Activated naive CD8-positive, alpha-beta T cell treated with anti-CD3 and anti-CD28 coated beads for 36 hours (primary cell): ENCODE measurements around the gene LEMD3. TPM values are rescaled to one million over a fixed set of nuclear protein-coding genes. Genes with fewer than 3 reads are reported as not detected.
A peak's percentile ranks its signal among the peaks of the same experiment; 100 is the strongest.

ENCODE experiments used
- DNase-seq: peaks from one replicate; pipeline ENCODE4 v3.0.0; 2021
- H3K27ac Mint-ChIP-seq: one replicate; pipeline ENCODE4 v1.8.0; 2022; ENCODE audit warnings: mild to moderate bottlenecking, moderate library complexity, mixed read lengths
- H3K27me3 Mint-ChIP-seq: one replicate; pipeline ENCODE4 v1.8.0; 2022; ENCODE audit warnings: mild to moderate bottlenecking, mixed read lengths
- H3K36me3 Mint-ChIP-seq: one replicate; pipeline ENCODE4 v1.8.0; 2021; ENCODE audit warnings: mild to moderate bottlenecking, mixed read lengths
- H3K4me1 Mint-ChIP-seq: one replicate; pipeline ENCODE4 v1.8.0; 2021; ENCODE audit warnings: mixed read lengths
- H3K4me3 Mint-ChIP-seq: one replicate; pipeline ENCODE4 v1.8.0; 2022; ENCODE audit warnings: mild to moderate bottlenecking, moderate library complexity, mixed read lengths
- H3K9me3 Mint-ChIP-seq: one replicate; pipeline ENCODE4 v1.8.0; 2022; ENCODE audit warnings: mixed read lengths
- total RNA-seq, 2 experiments: library from RNA; stranded (reverse); gene quantifications; one replicate each; pipeline ENCODE4 v1.2.3, GENCODE V29; 2021

The LEMD3 gene
- total RNA-seq: 10 to 100 TPM; 21.2 to 21.3 TPM

DNA sequence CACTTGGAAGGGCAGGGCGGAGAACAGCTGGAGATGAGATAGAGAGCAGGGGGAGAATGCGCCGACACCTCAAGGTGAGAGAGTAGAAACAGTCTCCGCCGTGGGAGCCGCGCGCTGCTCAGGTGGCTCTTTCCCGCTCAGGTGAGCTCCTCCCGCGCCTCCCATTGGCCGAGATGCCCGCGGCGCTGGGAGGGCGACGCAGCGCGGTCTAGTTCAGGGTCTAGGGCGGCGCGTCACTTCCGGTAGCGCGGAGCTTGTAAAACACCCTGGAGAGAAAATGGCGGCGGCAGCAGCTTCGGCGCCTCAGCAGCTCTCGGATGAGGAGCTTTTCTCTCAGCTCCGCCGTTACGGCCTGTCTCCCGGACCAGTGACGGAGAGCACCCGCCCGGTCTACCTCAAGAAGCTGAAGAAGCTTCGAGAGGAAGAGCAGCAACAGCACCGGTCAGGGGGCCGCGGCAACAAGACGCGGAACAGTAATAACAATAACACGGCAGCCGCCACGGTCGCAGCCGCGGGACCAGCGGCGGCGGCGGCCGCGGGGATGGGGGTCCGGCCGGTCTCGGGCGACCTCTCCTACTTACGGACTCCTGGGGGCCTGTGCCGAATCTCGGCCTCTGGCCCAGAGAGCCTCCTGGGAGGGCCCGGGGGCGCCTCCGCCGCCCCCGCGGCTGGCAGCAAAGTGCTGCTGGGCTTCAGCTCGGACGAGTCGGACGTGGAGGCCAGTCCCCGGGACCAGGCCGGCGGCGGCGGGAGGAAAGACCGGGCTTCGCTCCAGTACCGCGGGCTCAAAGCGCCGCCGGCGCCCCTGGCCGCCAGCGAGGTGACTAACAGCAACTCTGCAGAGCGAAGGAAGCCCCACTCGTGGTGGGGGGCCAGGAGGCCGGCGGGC is at the start of gene LEMD3:
LEMD3 (plus strand) TSS at position 264 of the 889 bp plus-strand sequence; CDS start at position 278, 14 bp downstream.
- DNase-seq: peak; percentile 93
- Mint-ChIP-seq H3K36me3 (peaks cover 22% of the 10 kb centered on the region), H3K4me3 (peak within 1 kb of the TSS; percentile 91), H3K27ac (peak within 1 kb of the TSS; percentile 94), H3K4me1 (peaks cover 30% of the 10 kb centered on the region), H3K27me3 (no peaks in the 10 kb centered on the region), H3K9me3 (no peaks in the 10 kb centered on the region)

DNA sequence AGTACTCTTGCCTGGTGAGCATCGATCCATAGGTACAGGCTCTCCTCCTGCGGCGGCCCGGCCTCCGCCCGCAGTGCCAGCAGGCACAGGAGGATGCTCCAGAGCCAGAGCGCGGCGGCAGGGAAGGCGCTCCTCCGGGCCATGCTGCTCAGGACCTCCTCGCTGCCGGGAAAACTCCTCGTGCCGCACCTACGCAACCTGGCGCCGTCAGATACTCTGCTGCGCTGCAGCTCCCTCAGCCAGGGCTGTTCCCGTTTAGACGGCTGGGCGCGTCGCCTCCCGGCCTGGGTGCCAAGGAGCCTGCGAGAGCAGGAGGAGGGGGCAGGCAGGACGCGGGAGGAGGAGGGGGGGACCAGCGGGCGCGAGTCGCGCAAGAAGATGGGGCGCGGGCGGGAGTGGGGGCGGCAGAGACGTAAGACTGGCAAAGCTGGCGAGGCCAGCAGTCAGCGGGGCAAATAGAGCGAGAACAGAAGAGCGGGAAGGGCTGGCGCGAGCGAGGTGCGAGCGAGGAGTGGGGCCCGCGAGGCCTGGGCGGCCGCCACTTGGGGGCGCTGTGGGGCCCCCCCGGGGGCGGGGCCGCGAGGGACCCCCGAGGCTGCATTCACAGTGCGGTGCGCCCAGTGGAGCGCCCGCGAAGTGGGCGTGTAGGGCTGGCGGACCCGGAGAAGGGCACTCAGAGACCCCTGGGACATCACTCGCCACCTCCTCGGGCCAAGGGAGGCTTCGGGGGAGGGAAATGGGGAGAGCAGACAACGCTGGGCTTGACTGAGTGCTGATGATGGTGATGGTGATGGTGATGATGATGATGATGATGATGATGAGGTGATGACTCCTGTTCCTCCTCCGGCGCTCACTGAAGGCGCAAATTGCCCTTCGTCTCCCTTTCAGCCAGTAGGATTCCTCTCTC is 48.1 kb upstream of the LEMD3 start, which contains the start of gene WIF1:
WIF1 (minus strand) TSS at position 257 of the 907 bp plus-strand sequence; CDS start at position 143, 114 bp downstream.
- H3K4me3 Mint-ChIP-seq: peak within 1 kb of the TSS; percentile 42
- H3K27me3 Mint-ChIP-seq: peaks cover 62% of the 10 kb centered on the region

DNA sequence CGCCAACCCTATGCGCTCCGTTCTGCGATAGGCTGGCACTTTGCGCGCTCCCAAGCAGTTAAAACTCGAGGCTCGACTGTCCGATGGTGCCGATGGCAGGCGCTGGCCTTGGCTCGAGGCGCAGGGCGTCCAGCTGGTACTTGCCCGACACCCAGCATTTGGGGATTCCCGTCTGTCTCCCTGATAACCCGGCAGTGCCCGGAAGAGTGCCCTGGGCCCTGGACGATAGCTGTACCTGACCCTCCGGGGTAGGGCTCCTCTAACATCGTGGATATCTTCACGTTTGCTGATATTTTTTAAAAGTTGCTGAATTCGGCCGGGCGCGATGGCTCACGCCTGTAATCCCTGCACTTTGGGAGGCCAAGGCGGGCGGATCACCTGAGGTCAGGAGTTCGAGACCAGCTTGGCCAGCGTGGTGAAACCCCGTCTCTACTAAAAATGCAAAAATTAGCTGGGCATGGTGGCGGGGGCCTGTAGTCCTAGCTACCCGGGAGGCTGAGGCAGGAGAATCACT is 47.4 kb upstream of the LEMD3 start:
- no peak overlapping the region for H3K27ac Mint-ChIP-seq
- peaks cover 4% of the 10 kb centered on the region for H3K4me1 Mint-ChIP-seq
- DNase-seq: no peak
- no peaks in the 10 kb centered on the region for H3K36me3 Mint-ChIP-seq
- peak overlapping the region; percentile 23 for H3K4me3 Mint-ChIP-seq
- H3K9me3 Mint-ChIP-seq: no peaks in the 10 kb centered on the region
- peaks cover 55% of the 10 kb centered on the region for H3K27me3 Mint-ChIP-seq

More for the DNA sequence above, 48.1 kb upstream of the LEMD3 start, which contains the start of gene WIF1:
- Mint-ChIP-seq H3K27ac (no peak within 1 kb of the TSS), H3K4me1 (peaks cover 4% of the 10 kb centered on the region), H3K9me3 (no peaks in the 10 kb centered on the region), H3K36me3 (no peaks in the 10 kb centered on the region)
- DNase-seq: peak; percentile 48

DNA sequence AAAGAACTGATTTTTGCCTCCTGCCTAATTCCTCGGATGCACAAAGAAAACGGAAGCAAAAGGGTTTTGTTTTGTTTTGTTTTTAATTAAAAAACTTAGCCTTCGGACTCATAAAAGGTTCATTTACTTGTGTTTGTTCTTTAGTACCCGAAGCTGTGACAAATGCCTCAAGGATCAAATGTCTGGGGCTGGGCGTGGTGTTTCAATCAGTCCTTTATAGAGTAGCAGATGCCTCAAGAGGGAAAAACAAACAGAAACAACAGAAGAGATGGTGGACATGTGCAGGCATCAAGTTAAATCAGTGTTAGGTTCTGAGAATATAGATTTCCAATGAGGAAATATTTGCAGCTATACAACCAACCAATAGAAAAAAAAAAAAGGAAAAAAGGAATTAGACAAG is 46.7 kb upstream of the LEMD3 start:
- Mint-ChIP-seq H3K4me1 (peaks cover 4% of the 10 kb centered on the region), H3K4me3 (no peak overlapping the region), H3K27ac (no peak overlapping the region), H3K27me3 (peaks cover 52% of the 10 kb centered on the region), H3K36me3 (no peaks in the 10 kb centered on the region), H3K9me3 (no peaks in the 10 kb centered on the region)
- no peak for DNase-seq

DNA sequence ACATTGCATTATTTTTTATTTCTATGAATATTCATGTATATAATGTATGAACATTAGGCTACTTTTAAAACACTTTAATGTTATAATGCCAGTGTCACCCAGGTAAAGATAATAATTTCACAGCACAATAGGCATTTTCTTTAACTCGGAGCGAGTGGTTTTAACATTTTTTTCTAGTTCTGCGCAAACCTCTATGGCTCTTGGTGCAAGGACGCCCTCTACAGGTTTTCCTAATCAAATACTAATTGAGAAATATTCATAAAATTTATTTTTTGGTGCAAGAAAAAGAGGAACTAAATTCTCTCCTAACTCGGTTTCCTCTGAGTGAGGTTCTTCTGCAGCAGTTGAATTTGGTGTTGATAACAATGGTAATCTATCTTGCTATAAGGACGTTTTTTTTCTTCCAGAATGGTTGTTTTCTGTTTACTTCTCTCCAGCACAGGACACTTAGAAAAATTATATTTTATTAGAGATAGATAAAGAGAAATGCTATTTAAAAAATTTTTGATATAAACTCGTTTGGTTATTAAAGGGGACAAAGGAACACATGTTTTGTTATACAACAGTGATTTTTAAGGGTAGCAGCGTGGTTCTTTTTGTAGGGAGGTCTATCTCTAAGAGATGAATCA is 45.8 kb upstream of the LEMD3 start:
- Mint-ChIP-seq H3K27me3 (peaks cover 49% of the 10 kb centered on the region), H3K9me3 (no peaks in the 10 kb centered on the region), H3K27ac (no peak overlapping the region), H3K36me3 (no peaks in the 10 kb centered on the region), H3K4me1 (peaks cover 4% of the 10 kb centered on the region), H3K4me3 (no peak overlapping the region)
- DNase-seq: no peak

DNA sequence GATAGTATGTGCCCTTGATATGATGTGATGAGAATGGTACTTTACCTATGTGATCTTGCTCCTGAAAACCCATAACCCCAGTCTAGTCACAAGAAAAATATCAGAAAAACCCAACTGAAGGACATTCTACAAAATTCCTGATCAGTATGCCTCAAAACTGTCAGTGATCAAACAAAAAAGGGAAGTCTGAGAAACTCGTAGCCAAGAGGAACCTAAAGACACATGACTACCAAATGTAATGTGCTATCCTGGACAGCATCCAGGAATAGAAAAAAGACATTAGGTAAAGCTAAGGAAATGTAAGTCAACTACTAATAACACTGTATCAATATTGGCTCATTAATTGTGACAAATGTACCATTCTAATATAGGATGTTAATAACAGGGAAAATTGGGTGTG is 44.1 kb upstream of the LEMD3 start:
- no peak overlapping the region for H3K4me3 Mint-ChIP-seq
- no peaks in the 10 kb centered on the region for H3K36me3 Mint-ChIP-seq
- no peak overlapping the region for H3K27ac Mint-ChIP-seq
- H3K4me1 Mint-ChIP-seq: peaks cover 4% of the 10 kb centered on the region
- H3K27me3 Mint-ChIP-seq: peaks cover 44% of the 10 kb centered on the region
- no peak for DNase-seq
- no peaks in the 10 kb centered on the region for H3K9me3 Mint-ChIP-seq

DNA sequence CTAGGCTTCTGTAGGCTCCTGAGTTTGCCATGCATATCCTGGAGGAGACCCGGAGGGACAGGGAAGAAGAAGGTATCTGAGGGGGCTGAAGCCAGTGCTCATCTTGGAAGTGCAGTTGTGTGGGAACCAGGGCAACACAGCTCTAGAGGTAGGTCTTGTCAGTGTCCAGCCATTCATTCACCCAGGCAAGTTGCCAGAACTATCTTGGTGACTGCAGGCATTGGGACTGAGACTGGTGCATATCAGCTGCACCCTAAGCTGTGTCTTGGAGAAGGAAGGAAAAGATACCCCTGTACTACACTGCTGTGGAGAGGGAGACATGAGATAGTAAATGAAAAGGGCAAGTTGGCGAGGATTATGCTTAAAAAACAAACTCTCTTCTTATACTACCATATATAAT is 43.4 kb upstream of the LEMD3 start:
- DNase-seq: no peak
- Mint-ChIP-seq H3K4me1 (peaks cover 4% of the 10 kb centered on the region), H3K27me3 (peaks cover 37% of the 10 kb centered on the region), H3K9me3 (no peaks in the 10 kb centered on the region), H3K36me3 (no peaks in the 10 kb centered on the region), H3K4me3 (no peak overlapping the region), H3K27ac (no peak overlapping the region)

DNA sequence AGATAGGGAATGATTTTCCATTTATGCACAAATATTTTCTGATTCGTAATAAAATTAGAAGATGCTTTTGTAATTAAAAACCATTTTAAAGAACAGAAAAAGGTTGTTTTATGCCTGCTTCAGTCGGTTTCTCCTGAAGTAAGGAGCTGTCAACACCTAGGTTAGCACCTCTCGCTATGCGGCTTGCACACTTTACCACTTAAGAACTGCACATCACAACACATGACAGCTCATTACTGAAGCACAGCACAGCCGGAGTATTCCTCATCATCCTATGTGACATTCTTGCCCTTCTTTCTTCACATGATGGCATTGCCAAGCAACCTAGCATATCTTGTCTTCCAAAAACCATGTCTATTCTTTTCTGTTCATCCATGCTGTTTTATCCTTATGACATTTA is 42.9 kb upstream of the LEMD3 start:
- Mint-ChIP-seq H3K27me3 (peaks cover 32% of the 10 kb centered on the region), H3K36me3 (no peaks in the 10 kb centered on the region), H3K4me3 (no peak overlapping the region), H3K27ac (no peak overlapping the region), H3K4me1 (peaks cover 4% of the 10 kb centered on the region), H3K9me3 (no peaks in the 10 kb centered on the region)
- DNase-seq: no peak

DNA sequence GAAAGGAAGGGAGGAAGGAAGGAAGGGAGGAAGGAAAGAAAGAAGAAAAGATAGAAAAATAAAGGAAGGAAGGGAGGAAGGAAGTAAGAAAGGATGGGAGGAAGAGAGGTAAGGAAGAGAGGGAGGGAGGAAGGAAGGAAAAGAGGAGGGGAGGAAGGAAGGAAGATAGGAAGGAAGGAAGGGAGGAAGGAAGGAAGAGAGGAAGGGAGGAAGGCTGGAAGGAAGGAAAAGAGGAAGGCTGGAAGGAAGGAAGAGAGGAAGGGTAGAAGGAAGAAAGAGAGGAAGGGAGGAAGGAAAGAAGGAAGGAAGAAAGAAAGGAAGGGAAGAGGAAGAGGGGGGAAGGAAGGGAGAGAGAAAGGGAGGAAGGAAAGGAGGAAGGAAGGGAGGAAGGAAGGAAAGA is 35.5 kb upstream of the LEMD3 start:
- H3K27me3 Mint-ChIP-seq: peaks cover 29% of the 10 kb centered on the region
- H3K9me3 Mint-ChIP-seq: peaks cover 6% of the 10 kb centered on the region
- H3K4me1 Mint-ChIP-seq: no peaks in the 10 kb centered on the region
- H3K36me3 Mint-ChIP-seq: no peaks in the 10 kb centered on the region
- DNase-seq: no peak
- no peak overlapping the region for H3K27ac Mint-ChIP-seq
- H3K4me3 Mint-ChIP-seq: no peak overlapping the region

DNA sequence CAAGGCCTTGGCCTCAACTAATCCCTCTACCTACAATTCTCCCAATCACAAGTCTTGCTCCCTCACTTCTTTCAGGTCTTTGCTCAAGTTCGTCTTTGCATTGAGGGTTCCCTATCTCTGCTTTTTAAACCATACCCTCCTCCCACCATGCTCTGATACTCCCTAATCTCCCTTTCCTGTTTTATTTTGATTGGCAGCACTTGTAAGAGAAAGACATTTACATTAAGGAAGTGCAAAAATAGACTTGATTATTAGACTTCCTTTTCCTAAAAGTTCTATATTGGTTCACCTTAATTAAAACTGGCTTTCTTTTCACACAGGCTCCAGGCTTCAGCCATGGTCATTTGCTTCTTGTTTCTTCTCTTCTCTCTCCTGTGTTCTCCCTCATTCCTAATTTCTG is 30.0 kb upstream of the LEMD3 start:
- Mint-ChIP-seq H3K27me3 (peaks cover 18% of the 10 kb centered on the region), H3K27ac (no peak overlapping the region), H3K9me3 (peaks cover 5% of the 10 kb centered on the region), H3K4me1 (no peaks in the 10 kb centered on the region), H3K36me3 (no peaks in the 10 kb centered on the region), H3K4me3 (no peak overlapping the region)
- no peak for DNase-seq

DNA sequence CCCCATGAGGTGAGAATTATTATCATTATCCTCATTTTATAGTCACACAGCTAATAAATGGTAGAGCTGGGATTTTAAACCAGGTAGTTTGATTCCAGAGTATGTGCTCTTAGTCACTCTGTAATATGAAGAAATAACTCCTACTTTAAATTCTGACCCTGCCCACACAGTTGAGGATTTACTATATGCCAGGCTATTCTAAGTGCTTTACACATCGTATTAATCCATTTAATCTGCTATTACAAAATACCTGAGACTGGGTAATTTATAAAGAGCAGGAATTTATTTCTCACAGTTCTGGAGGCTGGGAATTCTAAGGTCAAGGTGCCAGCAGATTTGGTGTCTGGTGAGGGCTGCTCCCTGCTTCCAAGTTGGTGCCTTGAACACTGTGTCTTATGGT is 28.6 kb upstream of the LEMD3 start:
- no peaks in the 10 kb centered on the region for H3K36me3 Mint-ChIP-seq
- no peak overlapping the region for H3K27ac Mint-ChIP-seq
- H3K4me3 Mint-ChIP-seq: no peak overlapping the region
- peaks cover 5% of the 10 kb centered on the region for H3K9me3 Mint-ChIP-seq
- no peak for DNase-seq
- H3K4me1 Mint-ChIP-seq: no peaks in the 10 kb centered on the region
- H3K27me3 Mint-ChIP-seq: peaks cover 28% of the 10 kb centered on the region

DNA sequence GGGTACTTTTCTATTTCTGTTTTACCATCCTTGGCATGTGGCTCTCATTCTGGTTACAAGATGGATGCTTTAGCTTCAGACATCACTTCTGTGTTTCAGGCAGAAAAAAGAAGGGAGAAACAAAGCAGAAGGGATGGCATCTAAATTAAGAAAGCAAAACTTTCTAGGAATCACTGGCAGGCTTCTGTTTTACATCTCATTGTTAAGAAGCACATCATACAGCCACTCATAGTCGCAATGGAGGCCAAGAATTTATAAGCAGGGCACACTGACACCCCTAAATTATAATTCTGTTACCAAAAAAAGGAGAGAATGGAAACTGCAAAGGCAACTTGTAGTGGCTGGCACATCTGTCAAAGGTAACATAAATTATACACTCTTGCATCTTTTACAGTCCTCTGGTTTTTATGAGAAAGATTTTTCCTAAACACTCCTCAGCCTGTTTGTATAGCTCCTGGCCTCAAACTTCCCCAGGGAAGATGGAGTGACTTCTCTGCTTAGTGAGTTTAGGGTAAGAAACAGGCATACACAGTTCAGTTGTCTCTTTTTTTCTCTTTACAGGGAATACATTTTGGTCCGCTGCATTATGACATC is 22.0 kb upstream of the LEMD3 start:
- Mint-ChIP-seq H3K27me3 (peaks cover 28% of the 10 kb centered on the region), H3K27ac (no peak overlapping the region), H3K4me1 (no peaks in the 10 kb centered on the region), H3K4me3 (no peak overlapping the region), H3K36me3 (no peaks in the 10 kb centered on the region), H3K9me3 (no peaks in the 10 kb centered on the region)
- DNase-seq: no peak

DNA sequence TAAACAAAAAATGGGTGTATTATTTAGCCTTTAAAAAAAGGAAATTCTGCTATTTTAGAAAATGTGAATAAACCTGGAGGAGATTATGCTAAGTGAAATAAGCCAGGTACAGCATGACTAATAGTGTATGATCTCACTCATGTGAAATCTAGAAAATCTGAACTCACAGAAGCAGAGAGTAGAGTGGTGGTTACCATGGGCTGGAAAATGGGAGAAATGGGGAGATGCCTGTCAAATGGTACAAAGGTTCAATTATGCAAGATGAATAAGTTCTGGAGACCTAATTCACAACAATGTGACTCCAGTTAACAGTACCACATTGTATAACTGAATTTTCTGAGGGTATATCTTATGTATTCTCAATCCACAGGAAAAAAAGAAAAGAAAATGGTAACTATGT is 17.4 kb upstream of the LEMD3 start:
- DNase-seq: no peak
- Mint-ChIP-seq H3K4me3 (no peak overlapping the region), H3K9me3 (no peaks in the 10 kb centered on the region), H3K4me1 (peaks cover 11% of the 10 kb centered on the region), H3K27ac (no peak overlapping the region), H3K36me3 (no peaks in the 10 kb centered on the region), H3K27me3 (peaks cover 17% of the 10 kb centered on the region)

DNA sequence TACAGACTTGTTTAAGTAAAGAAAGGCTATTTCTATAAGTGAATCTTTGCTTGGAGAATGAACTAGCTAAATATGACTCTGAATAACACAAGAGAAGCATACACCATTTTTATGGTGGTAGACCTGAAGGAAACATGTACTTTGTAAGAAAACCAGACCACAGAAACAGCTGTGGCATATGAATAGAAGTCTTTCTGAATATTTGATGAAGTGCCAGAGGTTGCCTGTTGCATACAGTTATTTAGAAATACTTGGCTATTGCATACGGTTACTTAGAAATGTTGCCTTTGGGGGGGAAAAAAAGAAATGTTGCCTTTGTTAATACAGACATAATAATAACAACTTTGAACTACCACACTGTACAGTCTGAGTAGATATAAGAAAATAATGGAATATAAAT is 16.8 kb upstream of the LEMD3 start:
- no peak overlapping the region for H3K27ac Mint-ChIP-seq
- DNase-seq: no peak
- H3K36me3 Mint-ChIP-seq: no peaks in the 10 kb centered on the region
- no peaks in the 10 kb centered on the region for H3K9me3 Mint-ChIP-seq
- no peak overlapping the region for H3K4me3 Mint-ChIP-seq
- H3K27me3 Mint-ChIP-seq: peaks cover 17% of the 10 kb centered on the region
- peaks cover 13% of the 10 kb centered on the region for H3K4me1 Mint-ChIP-seq
